ENCODE data around the gene REL. TPM values are rescaled to one million over a fixed set of nuclear protein-coding genes. Genes with fewer than 3 reads are reported as not detected.
A peak's percentile ranks its signal among the peaks of the same experiment; 100 is the strongest.

The REL gene
- total and polyA plus RNA-seq, 2 of the 13 experiments (the other 11 are each of a cell fraction or from before 2014, with no cell fraction given): 3.7 to 7.0 TPM

DNA sequence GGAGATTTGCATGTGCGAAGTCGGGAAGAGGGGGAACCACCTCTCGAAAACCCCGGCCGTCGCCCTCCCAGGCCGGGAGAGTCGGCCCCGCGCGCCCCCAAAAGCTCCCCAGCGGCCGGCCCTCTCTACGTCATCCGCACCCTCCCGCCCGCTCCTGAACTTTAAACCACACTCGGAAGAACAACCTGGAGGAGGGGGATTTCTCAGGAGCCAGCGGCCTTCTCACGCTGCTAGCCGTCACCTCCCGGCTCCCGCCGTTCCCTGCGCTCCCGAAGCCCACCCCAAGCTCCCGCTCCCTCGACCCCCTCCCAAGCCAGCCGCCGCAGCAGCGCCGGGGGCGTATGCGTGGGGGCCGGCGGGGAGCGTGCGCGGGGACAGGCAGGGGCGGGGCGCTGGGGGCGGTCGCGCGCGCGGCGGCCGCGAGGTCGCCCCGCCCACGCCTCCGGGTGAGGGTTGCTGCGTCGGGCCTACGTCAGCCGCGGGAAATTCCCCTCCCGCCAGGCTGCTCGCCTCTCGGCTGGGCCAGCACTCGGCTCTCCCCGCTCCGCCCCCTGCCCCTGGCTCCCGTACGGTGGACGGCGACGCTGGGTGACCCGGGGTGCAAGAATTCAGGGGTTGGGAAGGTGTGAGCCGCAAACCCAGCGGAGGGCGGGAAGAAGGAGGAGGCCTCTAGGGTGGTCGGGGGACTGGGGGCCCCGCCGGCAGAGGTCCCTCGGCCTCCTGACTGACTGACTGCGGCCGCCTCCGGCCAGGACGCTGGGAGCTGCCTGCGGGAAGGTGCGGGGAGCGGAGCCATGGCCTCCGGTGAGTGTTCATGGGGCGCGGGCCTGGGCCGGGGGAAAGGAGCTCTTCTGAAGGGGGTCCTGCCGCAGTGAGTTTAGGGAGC is at the start of gene REL (continued):
- TF ChIP-seq KDM5B (CRISPR knock-in tag; IDR thresholded peaks at IDR 0.05; ENCODE audit: borderline replicate concordance) (peak; percentile 78), ZNF660 (CRISPR knock-in tag; IDR thresholded peaks at IDR 0.05; ENCODE audit: borderline replicate concordance, low read depth) (no peak), CC2D1A (CRISPR knock-in tag; IDR thresholded peaks at IDR 0.05) (no peak), THRA (CRISPR knock-in tag; IDR thresholded peaks at IDR 0.05; ENCODE audit: borderline replicate concordance) (peak; percentile 19; the same call in 1 of the 2 replicates), ISL2 (CRISPR knock-in tag; IDR thresholded peaks at IDR 0.05) (peak; percentile 52), ZNF569 (CRISPR knock-in tag; IDR thresholded peaks at IDR 0.05; ENCODE audit: borderline replicate concordance) (no peak), ZNF777 (CRISPR knock-in tag; IDR thresholded peaks at IDR 0.05) (no peak; the same call in 1 of the 2 replicates), ELF1 (CRISPR knock-in tag; IDR thresholded peaks at IDR 0.05) (peak; percentile 51), MXD3 (CRISPR knock-in tag; IDR thresholded peaks at IDR 0.05) (peak; percentile 66; the same call in 1 of the 2 replicates), ZNF788 (CRISPR knock-in tag; IDR thresholded peaks at IDR 0.05; ENCODE audit: borderline replicate concordance) (no peak; the same call in none of the 2 replicates), BORCS8-MEF2B (CRISPR knock-in tag; IDR thresholded peaks at IDR 0.05) (peak; percentile 85), ZNF749 (CRISPR knock-in tag; IDR thresholded peaks at IDR 0.05; ENCODE audit: borderline replicate concordance) (peak; percentile 60; the same call in 1 of the 2 replicates), ZNF274 (CRISPR knock-in tag; IDR thresholded peaks at IDR 0.05) (peak; percentile 90)
- TF ChIP-seq, protein P1, sequence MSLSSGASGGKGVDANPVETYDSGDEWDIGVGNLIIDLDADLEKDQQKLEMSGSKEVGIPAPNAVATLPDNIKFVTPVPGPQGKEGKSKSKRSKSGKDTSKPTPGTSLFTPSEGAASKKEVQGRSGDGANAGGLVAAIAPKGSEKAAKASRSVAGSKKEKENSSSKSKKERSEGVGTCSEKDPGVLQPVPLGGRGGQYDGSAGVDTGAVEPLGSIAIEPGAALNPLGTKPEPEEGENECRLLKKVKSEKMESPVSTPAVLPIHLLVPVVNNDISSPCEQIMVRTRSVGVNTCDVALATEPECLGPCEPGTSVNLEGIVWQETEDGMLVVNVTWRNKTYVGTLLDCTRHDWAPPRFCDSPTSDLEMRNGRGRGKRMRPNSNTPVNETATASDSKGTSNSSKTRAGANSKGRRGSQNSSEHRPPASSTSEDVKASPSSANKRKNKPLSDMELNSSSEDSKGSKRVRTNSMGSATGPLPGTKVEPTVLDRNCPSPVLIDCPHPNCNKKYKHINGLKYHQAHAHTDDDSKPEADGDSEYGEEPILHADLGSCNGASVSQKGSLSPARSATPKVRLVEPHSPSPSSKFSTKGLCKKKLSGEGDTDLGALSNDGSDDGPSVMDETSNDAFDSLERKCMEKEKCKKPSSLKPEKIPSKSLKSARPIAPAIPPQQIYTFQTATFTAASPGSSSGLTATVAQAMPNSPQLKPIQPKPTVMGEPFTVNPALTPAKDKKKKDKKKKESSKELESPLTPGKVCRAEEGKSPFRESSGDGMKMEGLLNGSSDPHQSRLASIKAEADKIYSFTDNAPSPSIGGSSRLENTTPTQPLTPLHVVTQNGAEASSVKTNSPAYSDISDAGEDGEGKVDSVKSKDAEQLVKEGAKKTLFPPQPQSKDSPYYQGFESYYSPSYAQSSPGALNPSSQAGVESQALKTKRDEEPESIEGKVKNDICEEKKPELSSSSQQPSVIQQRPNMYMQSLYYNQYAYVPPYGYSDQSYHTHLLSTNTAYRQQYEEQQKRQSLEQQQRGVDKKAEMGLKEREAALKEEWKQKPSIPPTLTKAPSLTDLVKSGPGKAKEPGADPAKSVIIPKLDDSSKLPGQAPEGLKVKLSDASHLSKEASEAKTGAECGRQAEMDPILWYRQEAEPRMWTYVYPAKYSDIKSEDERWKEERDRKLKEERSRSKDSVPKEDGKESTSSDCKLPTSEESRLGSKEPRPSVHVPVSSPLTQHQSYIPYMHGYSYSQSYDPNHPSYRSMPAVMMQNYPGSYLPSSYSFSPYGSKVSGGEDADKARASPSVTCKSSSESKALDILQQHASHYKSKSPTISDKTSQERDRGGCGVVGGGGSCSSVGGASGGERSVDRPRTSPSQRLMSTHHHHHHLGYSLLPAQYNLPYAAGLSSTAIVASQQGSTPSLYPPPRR (CRISPR knock-in tag; IDR thresholded peaks at IDR 0.05; ENCODE audit: borderline replicate concordance): peak; percentile 10; the same call in 1 of the 2 replicates
- TF ChIP-seq, protein P2, sequence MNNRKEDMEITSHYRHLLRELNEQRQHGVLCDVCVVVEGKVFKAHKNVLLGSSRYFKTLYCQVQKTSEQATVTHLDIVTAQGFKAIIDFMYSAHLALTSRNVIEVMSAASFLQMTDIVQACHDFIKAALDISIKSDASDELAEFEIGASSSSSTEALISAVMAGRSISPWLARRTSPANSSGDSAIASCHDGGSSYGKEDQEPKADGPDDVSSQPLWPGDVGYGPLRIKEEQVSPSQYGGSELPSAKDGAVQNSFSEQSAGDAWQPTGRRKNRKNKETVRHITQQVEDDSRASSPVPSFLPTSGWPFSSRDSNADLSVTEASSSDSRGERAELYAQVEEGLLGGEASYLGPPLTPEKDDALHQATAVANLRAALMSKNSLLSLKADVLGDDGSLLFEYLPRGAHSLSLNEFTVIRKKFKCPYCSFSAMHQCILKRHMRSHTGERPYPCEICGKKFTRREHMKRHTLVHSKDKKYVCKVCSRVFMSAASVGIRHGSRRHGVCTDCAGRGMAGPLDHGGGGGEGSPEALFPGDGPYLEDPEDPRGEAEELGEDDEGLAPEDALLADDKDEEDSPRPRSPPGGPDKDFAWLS (CRISPR knock-in tag; IDR thresholded peaks at IDR 0.05; ENCODE audit: borderline replicate concordance): peak; percentile 37; the same call in 1 of the 2 replicates
- TF ChIP-seq, protein P3, sequence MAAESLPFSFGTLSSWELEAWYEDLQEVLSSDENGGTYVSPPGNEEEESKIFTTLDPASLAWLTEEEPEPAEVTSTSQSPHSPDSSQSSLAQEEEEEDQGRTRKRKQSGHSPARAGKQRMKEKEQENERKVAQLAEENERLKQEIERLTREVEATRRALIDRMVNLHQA (CRISPR knock-in tag; IDR thresholded peaks at IDR 0.05): no peak
- TF ChIP-seq, protein P4, sequence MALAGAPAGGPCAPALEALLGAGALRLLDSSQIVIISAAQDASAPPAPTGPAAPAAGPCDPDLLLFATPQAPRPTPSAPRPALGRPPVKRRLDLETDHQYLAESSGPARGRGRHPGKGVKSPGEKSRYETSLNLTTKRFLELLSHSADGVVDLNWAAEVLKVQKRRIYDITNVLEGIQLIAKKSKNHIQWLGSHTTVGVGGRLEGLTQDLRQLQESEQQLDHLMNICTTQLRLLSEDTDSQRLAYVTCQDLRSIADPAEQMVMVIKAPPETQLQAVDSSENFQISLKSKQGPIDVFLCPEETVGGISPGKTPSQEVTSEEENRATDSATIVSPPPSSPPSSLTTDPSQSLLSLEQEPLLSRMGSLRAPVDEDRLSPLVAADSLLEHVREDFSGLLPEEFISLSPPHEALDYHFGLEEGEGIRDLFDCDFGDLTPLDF (CRISPR knock-in tag; IDR thresholded peaks at IDR 0.05): peak; percentile 84
